Liver (tissue), 9 donors: ENCODE measurements around the gene SYTL3. TPM values are rescaled to one million over a fixed set of nuclear protein-coding genes. Genes with fewer than 3 reads are reported as not detected.

Source experiments
- DNase-seq: peaks from one replicate; pipeline ENCODE4 v3.0.0-alpha.2; 2017; ENCODE audit warnings: low spot score
- H3K27ac ChIP-seq, 2 donors: one replicate each; pipeline ENCODE4 v1.7.0; 2013; ENCODE audit warnings: inconsistent platforms in 2 of 2, low read length in 2 of 2, control low read depth in 1 of 2, low read depth in 1 of 2, mild to moderate bottlenecking in 1 of 2
- H3K27me3 ChIP-seq, 4 donors: one replicate each; pipeline versions ENCODE4 v1.6.1 to v1.7.0; 2013; ENCODE audit warnings: low read length in 3 of 4, inconsistent platforms in 1 of 4, mild to moderate bottlenecking in 1 of 4, moderate library complexity in 1 of 4; ENCODE audit not compliant: control insufficient read depth in 4 of 4, insufficient read depth in 4 of 4
- H3K36me3 ChIP-seq, 4 donors: one replicate each; pipeline versions ENCODE4 v1.6.1 to v1.7.0; 2013; ENCODE audit warnings: low read length in 3 of 4, mild to moderate bottlenecking in 3 of 4, low read depth in 1 of 4, moderate library complexity in 1 of 4; ENCODE audit not compliant: control insufficient read depth in 4 of 4, insufficient read depth in 3 of 4
- H3K4me1 ChIP-seq, 4 donors: one replicate each; pipeline versions ENCODE4 v1.6.1 to v1.7.0; 2013; ENCODE audit warnings: low read length in 3 of 4, mild to moderate bottlenecking in 3 of 4, moderate library complexity in 1 of 4; ENCODE audit not compliant: control insufficient read depth in 4 of 4, insufficient read depth in 4 of 4
- H3K4me3 ChIP-seq, 3 donors: one replicate each; pipeline versions ENCODE4 v1.6.1 to v1.7.0; 2013; ENCODE audit warnings: low read length in 3 of 3, control low read depth in 1 of 3, low read depth in 1 of 3, mild to moderate bottlenecking in 1 of 3
- H3K9ac ChIP-seq, 2 donors: one replicate each; pipeline ENCODE4 v1.7.0; 2013; ENCODE audit warnings: low read length in 2 of 2, mild to moderate bottlenecking in 2 of 2, moderate library complexity in 2 of 2, control low read depth in 1 of 2, low read depth in 1 of 2
- H3K9me3 ChIP-seq, 4 donors: one replicate each; pipeline versions ENCODE4 v1.6.1 to v1.7.0; 2013; ENCODE audit warnings: low read length in 3 of 4; ENCODE audit not compliant: control insufficient read depth in 4 of 4
- EGR1 ChIP-seq, 2 donors: IDR thresholded peaks; 2 replicates each; pipeline ENCODE4 v1.6.1; 2016 to 2018; ENCODE audit warnings: antibody characterized with exemption in 2 of 2, low read depth in 2 of 2
- FOXA1 ChIP-seq: IDR thresholded peaks from 2 replicates; pipeline ENCODE4 v1.6.1; 2016; ENCODE audit warnings: antibody characterized with exemption
- GABPA ChIP-seq, 2 donors: IDR thresholded peaks in 1 of 2; conservative IDR thresholded peaks in 1 of 2; 2 replicates each; pipeline ENCODE4 v1.6.1; 2016; ENCODE audit warnings: antibody characterized with exemption in 2 of 2, mild to moderate bottlenecking in 1 of 2, moderate library complexity in 1 of 2
- HNF4A ChIP-seq, 2 donors: conservative IDR thresholded peaks; 2 replicates each; pipeline ENCODE4 v1.6.1; 2016; ENCODE audit warnings: antibody characterized with exemption in 2 of 2, mild to moderate bottlenecking in 2 of 2
- HNF4G ChIP-seq: IDR thresholded peaks from 2 replicates; pipeline ENCODE4 v1.6.1; 2016; ENCODE audit warnings: antibody characterized with exemption
- JUND ChIP-seq, 2 donors: IDR thresholded peaks; 2 replicates each; pipeline ENCODE4 v1.6.1; 2016; ENCODE audit warnings: antibody characterized with exemption in 2 of 2
- NR2F2 ChIP-seq: IDR thresholded peaks from 2 replicates; pipeline ENCODE4 v1.6.1; 2016; ENCODE audit warnings: antibody characterized with exemption
- RAD21 ChIP-seq, 2 donors: IDR thresholded peaks; 2 replicates each; pipeline ENCODE4 v1.6.1; 2016; ENCODE audit warnings: antibody characterized with exemption in 2 of 2, mild to moderate bottlenecking in 2 of 2
- RXRA ChIP-seq, 2 donors: IDR thresholded peaks; 2 replicates each; pipeline ENCODE4 v1.6.1; 2017 to 2018; ENCODE audit warnings: antibody characterized with exemption in 2 of 2, mild to moderate bottlenecking in 1 of 2
- SP1 ChIP-seq: IDR thresholded peaks from 2 replicates; pipeline ENCODE4 v1.6.1; 2018; ENCODE audit warnings: antibody characterized with exemption, mild to moderate bottlenecking
- YY1 ChIP-seq: IDR thresholded peaks from 2 replicates; pipeline ENCODE4 v1.6.1; 2016; ENCODE audit warnings: antibody characterized with exemption, mild to moderate bottlenecking
- WGBS: extraction: QIAGEN DNeasy Blood & Tissue Kit; methylation state at CpG from one replicate; pipeline ENCODE4 v1.1.7; 2013; 5-methylcytosine and 5-hydroxymethylcytosine counted together
- polyA plus RNA-seq, 2 donors: library from polyadenylated mRNA; stranded (reverse) in 1 of 2; unstranded in 1 of 2; fragments of 200-250 nt in 1 of 2; fragments of >200 nt in 1 of 2; fragmentation: Nextera tagmentation in 1 of 2; extraction: Ambion mirVana in 1 of 2; gene quantifications; one replicate each; pipeline versions ENCODE4 v1.2.1 to v1.2.3, GENCODE V29; 2013 to 2015
- total RNA-seq, 2 donors: library from RNA; depleted of rRNA; stranded (reverse); fragments of >200 nt; gene quantifications; one replicate each; pipeline ENCODE4 v1.2.3, GENCODE V29; 2014
- TF ChIP-seq, protein P1 (sequence below): IDR thresholded peaks from 2 replicates; pipeline ENCODE4 v1.6.1; 2016; ENCODE audit warnings: antibody characterized with exemption, mild to moderate bottlenecking
- TF ChIP-seq, protein P2 (sequence below): fragments of 150-350 bp; IDR thresholded peaks from 2 replicates; pipeline ENCODE4 v1.5.1; 2017; ENCODE audit warnings: improper control_type of control experiment, low read depth, low read length; ENCODE audit not compliant: missing input control
- TF ChIP-seq, protein P3 (sequence below): IDR thresholded peaks from 2 replicates; pipeline ENCODE4 v1.6.1; 2016; ENCODE audit warnings: antibody characterized with exemption
- TF ChIP-seq, protein P4 (sequence below): IDR thresholded peaks from 2 replicates; pipeline ENCODE4 v1.6.1; 2016; ENCODE audit warnings: antibody characterized with exemption
- TF ChIP-seq, protein P5 (sequence below): IDR thresholded peaks from 2 replicates; pipeline ENCODE4 v1.6.1; 2016; ENCODE audit warnings: antibody characterized with exemption
- donor health status: healthy.
- donor health status: healthy.
- donor health status: healthy.
- donor health status: healthy.
- donor health status: healthy.

The SYTL3 gene
- total and polyA plus RNA-seq, 4 donors, result 0.28 to 1.7 (median 0.51) TPM

DNA sequence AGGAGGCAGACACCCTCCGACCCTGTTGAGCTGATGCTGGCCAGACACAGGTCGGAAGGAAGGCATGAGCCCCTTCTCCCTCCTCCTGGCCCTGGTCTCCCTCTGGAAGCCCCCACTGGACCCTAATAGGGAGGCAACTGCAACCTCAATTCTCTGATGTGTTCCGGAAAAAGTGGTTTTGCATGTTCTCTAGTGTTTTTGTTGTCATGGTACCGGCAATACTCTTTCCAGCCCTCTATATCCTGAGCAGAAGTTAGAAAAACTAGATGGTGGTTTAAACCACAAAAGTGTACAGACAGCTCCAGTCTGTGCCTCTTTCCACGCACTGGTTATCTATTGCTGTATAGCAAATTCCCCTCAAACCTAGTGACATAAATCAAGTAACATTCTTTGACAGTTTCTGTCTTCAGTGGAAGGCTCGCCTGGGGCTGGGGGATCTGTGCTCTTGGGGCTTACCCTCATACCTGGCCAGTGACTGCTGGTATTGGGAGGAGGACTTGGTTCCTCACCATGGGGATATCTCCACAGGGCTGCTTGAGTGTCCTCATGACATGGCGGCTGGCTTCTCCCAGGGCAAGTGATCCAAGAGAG, 37.0 kb downstream of the SYTL3 start:
- Histone ChIP-seq H3K4me3 (no peak overlapping the region), H3K27me3 (no peaks in the 10 kb centered on the region), H3K9me3 (no peaks in the 10 kb centered on the region), H3K9ac (no peak overlapping the region), H3K4me1 (no peaks in the 10 kb centered on the region), H3K36me3 (no peaks in the 10 kb centered on the region), H3K27ac (no peak overlapping the region)
- WGBS, result 82% methylated on average over 7 of the region's 7 CpGs
- TF ChIP-seq YY1 (no peak), JUND (IDR thresholded peaks at IDR 0.05) (no peak), EGR1 (IDR thresholded peaks at IDR 0.05; ENCODE audit: low read depth in 2 of 2) (no peak), RXRA (IDR thresholded peaks at IDR 0.05) (no peak), HNF4A (conservative IDR thresholded peaks at IDR 0.05) (no peak), GABPA (IDR thresholded peaks at IDR 0.05 in 1 of 2, conservative IDR thresholded peaks at IDR 0.05 in 1 of 2) (no peak), NR2F2 (no peak), HNF4G (no peak), SP1 (no peak), FOXA1 (no peak), RAD21 (IDR thresholded peaks at IDR 0.05) (no peak)
- TF ChIP-seq, protein P1, sequence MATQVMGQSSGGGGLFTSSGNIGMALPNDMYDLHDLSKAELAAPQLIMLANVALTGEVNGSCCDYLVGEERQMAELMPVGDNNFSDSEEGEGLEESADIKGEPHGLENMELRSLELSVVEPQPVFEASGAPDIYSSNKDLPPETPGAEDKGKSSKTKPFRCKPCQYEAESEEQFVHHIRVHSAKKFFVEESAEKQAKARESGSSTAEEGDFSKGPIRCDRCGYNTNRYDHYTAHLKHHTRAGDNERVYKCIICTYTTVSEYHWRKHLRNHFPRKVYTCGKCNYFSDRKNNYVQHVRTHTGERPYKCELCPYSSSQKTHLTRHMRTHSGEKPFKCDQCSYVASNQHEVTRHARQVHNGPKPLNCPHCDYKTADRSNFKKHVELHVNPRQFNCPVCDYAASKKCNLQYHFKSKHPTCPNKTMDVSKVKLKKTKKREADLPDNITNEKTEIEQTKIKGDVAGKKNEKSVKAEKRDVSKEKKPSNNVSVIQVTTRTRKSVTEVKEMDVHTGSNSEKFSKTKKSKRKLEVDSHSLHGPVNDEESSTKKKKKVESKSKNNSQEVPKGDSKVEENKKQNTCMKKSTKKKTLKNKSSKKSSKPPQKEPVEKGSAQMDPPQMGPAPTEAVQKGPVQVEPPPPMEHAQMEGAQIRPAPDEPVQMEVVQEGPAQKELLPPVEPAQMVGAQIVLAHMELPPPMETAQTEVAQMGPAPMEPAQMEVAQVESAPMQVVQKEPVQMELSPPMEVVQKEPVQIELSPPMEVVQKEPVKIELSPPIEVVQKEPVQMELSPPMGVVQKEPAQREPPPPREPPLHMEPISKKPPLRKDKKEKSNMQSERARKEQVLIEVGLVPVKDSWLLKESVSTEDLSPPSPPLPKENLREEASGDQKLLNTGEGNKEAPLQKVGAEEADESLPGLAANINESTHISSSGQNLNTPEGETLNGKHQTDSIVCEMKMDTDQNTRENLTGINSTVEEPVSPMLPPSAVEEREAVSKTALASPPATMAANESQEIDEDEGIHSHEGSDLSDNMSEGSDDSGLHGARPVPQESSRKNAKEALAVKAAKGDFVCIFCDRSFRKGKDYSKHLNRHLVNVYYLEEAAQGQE, result no peak
- TF ChIP-seq, protein P2, sequence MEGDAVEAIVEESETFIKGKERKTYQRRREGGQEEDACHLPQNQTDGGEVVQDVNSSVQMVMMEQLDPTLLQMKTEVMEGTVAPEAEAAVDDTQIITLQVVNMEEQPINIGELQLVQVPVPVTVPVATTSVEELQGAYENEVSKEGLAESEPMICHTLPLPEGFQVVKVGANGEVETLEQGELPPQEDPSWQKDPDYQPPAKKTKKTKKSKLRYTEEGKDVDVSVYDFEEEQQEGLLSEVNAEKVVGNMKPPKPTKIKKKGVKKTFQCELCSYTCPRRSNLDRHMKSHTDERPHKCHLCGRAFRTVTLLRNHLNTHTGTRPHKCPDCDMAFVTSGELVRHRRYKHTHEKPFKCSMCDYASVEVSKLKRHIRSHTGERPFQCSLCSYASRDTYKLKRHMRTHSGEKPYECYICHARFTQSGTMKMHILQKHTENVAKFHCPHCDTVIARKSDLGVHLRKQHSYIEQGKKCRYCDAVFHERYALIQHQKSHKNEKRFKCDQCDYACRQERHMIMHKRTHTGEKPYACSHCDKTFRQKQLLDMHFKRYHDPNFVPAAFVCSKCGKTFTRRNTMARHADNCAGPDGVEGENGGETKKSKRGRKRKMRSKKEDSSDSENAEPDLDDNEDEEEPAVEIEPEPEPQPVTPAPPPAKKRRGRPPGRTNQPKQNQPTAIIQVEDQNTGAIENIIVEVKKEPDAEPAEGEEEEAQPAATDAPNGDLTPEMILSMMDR, result no peak
- TF ChIP-seq, protein P3, sequence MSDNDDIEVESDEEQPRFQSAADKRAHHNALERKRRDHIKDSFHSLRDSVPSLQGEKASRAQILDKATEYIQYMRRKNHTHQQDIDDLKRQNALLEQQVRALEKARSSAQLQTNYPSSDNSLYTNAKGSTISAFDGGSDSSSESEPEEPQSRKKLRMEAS, result no peak
- TF ChIP-seq, protein P4, sequence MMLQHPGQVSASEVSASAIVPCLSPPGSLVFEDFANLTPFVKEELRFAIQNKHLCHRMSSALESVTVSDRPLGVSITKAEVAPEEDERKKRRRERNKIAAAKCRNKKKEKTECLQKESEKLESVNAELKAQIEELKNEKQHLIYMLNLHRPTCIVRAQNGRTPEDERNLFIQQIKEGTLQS, result no peak
- TF ChIP-seq, protein P5, sequence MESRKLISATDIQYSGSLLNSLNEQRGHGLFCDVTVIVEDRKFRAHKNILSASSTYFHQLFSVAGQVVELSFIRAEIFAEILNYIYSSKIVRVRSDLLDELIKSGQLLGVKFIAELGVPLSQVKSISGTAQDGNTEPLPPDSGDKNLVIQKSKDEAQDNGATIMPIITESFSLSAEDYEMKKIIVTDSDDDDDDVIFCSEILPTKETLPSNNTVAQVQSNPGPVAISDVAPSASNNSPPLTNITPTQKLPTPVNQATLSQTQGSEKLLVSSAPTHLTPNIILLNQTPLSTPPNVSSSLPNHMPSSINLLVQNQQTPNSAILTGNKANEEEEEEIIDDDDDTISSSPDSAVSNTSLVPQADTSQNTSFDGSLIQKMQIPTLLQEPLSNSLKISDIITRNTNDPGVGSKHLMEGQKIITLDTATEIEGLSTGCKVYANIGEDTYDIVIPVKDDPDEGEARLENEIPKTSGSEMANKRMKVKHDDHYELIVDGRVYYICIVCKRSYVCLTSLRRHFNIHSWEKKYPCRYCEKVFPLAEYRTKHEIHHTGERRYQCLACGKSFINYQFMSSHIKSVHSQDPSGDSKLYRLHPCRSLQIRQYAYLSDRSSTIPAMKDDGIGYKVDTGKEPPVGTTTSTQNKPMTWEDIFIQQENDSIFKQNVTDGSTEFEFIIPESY, result no peak
- DNase-seq, result no peak
